Endodermal cell (in vitro differentiated cells): Measurements from ENCODE around the gene MSX1. TPM values are rescaled to one million over a fixed set of nuclear protein-coding genes. Genes with fewer than 3 reads are reported as not detected.

Source experiments
- DNase-seq: peaks from one replicate; pipeline ENCODE4 v3.0.0-alpha.2; 2017
- H3K27ac ChIP-seq: 2 replicates; pipeline ENCODE4 v1.5.1; 2013; ENCODE audit warnings: mild to moderate bottlenecking, low read depth, low read length, moderate library complexity
- H3K27me3 ChIP-seq: 2 replicates; pipeline ENCODE4 v1.6.1; 2013; ENCODE audit warnings: mild to moderate bottlenecking, low read length, moderate library complexity; ENCODE audit not compliant: insufficient read depth, control insufficient read depth, poor library complexity, severe bottlenecking
- H3K36me3 ChIP-seq: 2 replicates; pipeline ENCODE4 v1.7.0; 2013; ENCODE audit warnings: mild to moderate bottlenecking, low read length, moderate library complexity; ENCODE audit not compliant: control insufficient read depth, insufficient read depth
- H3K4me1 ChIP-seq: one replicate; pipeline ENCODE4 v1.7.0; 2013; ENCODE audit warnings: low read length; ENCODE audit not compliant: control insufficient read depth, insufficient read depth
- H3K4me3 ChIP-seq: 2 replicates; pipeline ENCODE4 v1.5.1; 2013; ENCODE audit warnings: mild to moderate bottlenecking, low read length, moderate library complexity
- H3K9ac ChIP-seq: 2 replicates; pipeline ENCODE4 v1.6.1; 2013; ENCODE audit warnings: mild to moderate bottlenecking, low read length, moderate library complexity; ENCODE audit not compliant: poor library complexity, severe bottlenecking; ENCODE audit errors: extremely low read depth
- H3K9me3 ChIP-seq: 2 replicates; pipeline ENCODE4 v1.6.1; 2013; ENCODE audit warnings: mild to moderate bottlenecking, low read length, moderate library complexity; ENCODE audit not compliant: control insufficient read depth
- H3K27ac Mint-ChIP-seq: 2 replicates; pipeline ENCODE4 v1.8.0; 2020; ENCODE audit warnings: mixed read lengths
- H3K27me3 Mint-ChIP-seq: 2 replicates; pipeline ENCODE4 v1.8.0; 2021; ENCODE audit warnings: mild to moderate bottlenecking, mixed read lengths; ENCODE audit not compliant: insufficient read depth
- H3K36me3 Mint-ChIP-seq: 2 replicates; pipeline ENCODE4 v1.8.0; 2020; ENCODE audit warnings: low read depth, mixed read lengths
- H3K4me1 Mint-ChIP-seq: 2 replicates; pipeline ENCODE4 v1.8.0; 2020; ENCODE audit warnings: mixed read lengths
- H3K4me3 Mint-ChIP-seq: 2 replicates; pipeline ENCODE4 v1.8.0; 2020; ENCODE audit warnings: mild to moderate bottlenecking, moderate library complexity, mixed read lengths
- H3K9me3 Mint-ChIP-seq: 2 replicates; pipeline ENCODE4 v1.8.0; 2020; ENCODE audit warnings: mild to moderate bottlenecking, mixed read lengths
- CTCF ChIP-seq: fragments of 200-600 bp; sonication (generic); conservative IDR thresholded peaks from 2 replicates; pipeline ENCODE4 v1.5.0; 2021; ENCODE audit warnings: antibody characterized with exemption, mild to moderate bottlenecking
- WGBS, 2 experiments: methylation state at CpG; one replicate each; pipeline versions ENCODE4 v1.1.5 to v1.1.7; 2013; ENCODE audit warnings: missing lambda C conversion rate in 2 of 2, mixed read lengths in 1 of 2; ENCODE audit not compliant: insufficient coverage in 1 of 2, insufficient read length in 1 of 2; 5-methylcytosine and 5-hydroxymethylcytosine counted together
- total RNA-seq, 2 donors: library from RNA; stranded (reverse); fragmentation: NEBNext Ultra II Directional in 1 of 2; extraction: Animal tissue kit (Norgen Biotek cat#: 25700) in 1 of 2; gene quantifications; 2 replicates in 1 of 2; 3 replicates in 1 of 2; pipeline ENCODE4 v1.2.1, GENCODE V29; 2021

MSX1 gene
- total RNA-seq, 2 donors from 2014 or later: 0.46 to 1.3 TPM

DNA sequence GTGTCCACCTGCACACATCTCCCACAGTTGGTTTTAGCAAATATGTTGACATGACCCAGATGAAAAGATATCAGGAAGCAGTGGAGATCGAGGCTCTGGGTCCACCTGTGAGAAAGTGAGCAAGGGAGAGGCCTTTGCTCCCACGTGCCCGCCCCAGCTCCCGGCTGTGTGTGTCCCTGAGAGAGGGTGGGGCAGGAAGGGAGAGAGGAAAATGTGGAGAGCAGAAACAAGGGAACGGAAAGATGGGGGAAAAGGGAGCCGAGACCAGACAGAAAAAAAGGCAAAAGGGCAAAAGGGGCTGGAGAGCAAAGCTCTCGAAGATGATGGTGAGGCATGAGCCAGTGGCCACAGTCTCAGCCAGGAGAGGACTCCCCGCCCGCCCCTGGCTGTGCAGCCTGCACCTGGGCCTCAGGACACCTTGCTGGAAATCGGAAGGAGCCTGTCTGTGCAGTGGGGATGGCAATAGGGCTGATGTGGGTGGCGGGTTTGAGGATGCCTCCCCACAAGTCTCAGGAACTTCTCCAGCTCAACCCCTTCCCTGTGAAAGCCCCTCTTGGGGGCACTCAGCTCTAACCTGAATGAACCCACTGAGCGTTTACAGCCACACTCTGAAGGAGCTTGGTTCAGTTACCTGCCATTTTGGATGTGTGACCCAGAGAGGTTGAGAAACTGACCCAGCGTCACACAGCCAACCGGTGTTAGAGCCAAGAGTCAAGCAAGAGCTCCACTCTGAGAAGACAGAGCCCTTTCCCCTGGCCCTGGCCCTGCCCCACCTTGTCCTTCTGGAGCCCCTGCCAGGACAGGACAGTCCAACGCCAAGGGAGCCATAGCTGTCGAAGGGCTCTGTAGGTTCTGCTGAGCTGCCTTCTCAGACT is 20.3 kb upstream of the MSX1 start:
- no peak overlapping the region for H3K27ac Mint-ChIP-seq
- no peak overlapping the region for H3K4me3 ChIP-seq
- TF ChIP-seq CTCF: no peak
- no peaks in the 10 kb centered on the region for H3K36me3 ChIP-seq
- peaks cover 16% of the 10 kb centered on the region for H3K27me3 ChIP-seq
- H3K4me1 Mint-ChIP-seq: peaks cover 2% of the 10 kb centered on the region
- peaks cover 63% of the 10 kb centered on the region for H3K27me3 Mint-ChIP-seq
- no peaks in the 10 kb centered on the region for H3K9me3 ChIP-seq
- H3K9me3 Mint-ChIP-seq: peaks cover 6% of the 10 kb centered on the region
- H3K9ac ChIP-seq: no peak overlapping the region
- no peaks in the 10 kb centered on the region for H3K36me3 Mint-ChIP-seq
- H3K4me3 Mint-ChIP-seq: no peak overlapping the region
- peak overlapping the region; percentile 57 for H3K27ac ChIP-seq
- WGBS, 2 experiments: 74 to 86% methylated on average over 9 to 16 of the region's 16 CpGs
- peak; percentile 37 for DNase-seq
- H3K4me1 ChIP-seq: peaks cover 9% of the 10 kb centered on the region

DNA sequence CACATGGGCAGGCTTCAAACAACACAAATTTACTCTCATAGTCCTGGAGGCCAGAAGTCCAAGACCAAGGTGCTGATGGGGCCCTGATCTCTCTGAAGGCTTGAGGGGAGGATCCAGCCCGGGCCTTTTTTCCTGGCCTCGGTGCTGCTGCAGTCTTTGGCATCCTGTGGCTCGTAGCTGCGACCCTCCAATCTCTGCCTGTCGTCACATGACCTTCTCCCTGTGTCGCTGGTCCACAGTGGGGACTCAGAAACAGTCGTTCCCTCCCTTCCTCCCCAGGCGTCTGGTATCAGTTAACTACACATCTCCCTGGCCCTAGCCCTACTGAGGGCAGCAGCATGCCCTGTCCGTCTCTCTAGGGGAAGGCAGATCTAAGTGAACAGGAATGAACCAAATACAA is 19.1 kb upstream of the MSX1 start:
- Histone ChIP-seq H3K36me3 (no peaks in the 10 kb centered on the region), H3K27ac (no peak overlapping the region), H3K9ac (no peak overlapping the region), H3K4me1 (peaks cover 9% of the 10 kb centered on the region), H3K27me3 (peaks cover 23% of the 10 kb centered on the region), H3K9me3 (no peaks in the 10 kb centered on the region), H3K4me3 (no peak overlapping the region)
- Mint-ChIP-seq H3K4me1 (peaks cover 2% of the 10 kb centered on the region), H3K27ac (no peak overlapping the region), H3K27me3 (peaks cover 70% of the 10 kb centered on the region), H3K4me3 (no peak overlapping the region), H3K36me3 (no peaks in the 10 kb centered on the region), H3K9me3 (peaks cover 4% of the 10 kb centered on the region)
- TF ChIP-seq CTCF: no peak
- WGBS, 2 experiments: 83 to 84% methylated on average over 5 to 9 of the region's 9 CpGs
- DNase-seq: no peak

DNA sequence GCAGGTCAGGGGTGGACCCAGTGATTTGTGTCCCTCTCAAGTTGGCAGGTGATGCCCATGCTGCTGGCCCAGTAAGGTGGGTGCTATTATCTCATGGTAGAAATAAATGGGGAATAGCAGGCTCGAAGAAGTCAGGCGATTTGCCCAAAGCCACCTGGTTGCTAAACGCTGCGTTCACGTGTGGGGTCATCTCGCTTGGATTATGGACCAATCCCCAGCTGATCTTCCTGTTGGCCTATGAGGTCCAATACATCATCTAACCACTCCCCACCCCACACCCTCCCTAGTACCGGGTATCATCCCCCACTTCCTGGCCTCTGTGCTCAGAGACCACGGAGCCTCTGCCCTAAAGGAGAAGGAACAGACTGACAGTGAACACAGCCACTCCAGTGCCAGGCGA is 18.3 kb upstream of the MSX1 start:
- no peaks in the 10 kb centered on the region for H3K36me3 ChIP-seq
- no peak for DNase-seq
- H3K27ac Mint-ChIP-seq: no peak overlapping the region
- no peaks in the 10 kb centered on the region for H3K9me3 ChIP-seq
- no peak overlapping the region for H3K4me3 ChIP-seq
- peaks cover under 1% of the 10 kb centered on the region for H3K9me3 Mint-ChIP-seq
- H3K36me3 Mint-ChIP-seq: no peaks in the 10 kb centered on the region
- no peak overlapping the region for H3K9ac ChIP-seq
- no peak overlapping the region for H3K27ac ChIP-seq
- H3K4me3 Mint-ChIP-seq: no peak overlapping the region
- H3K27me3 ChIP-seq: peaks cover 23% of the 10 kb centered on the region
- H3K4me1 Mint-ChIP-seq: peaks cover 2% of the 10 kb centered on the region
- H3K27me3 Mint-ChIP-seq: peaks cover 74% of the 10 kb centered on the region
- WGBS, 2 experiments: 92 to 96% methylated on average over 7 to 9 of the region's 9 CpGs
- H3K4me1 ChIP-seq: peaks cover 9% of the 10 kb centered on the region
- TF ChIP-seq CTCF: no peak
